Fibroblast of villous mesenchyme (primary cell): Measurements from ENCODE around the gene SAP30. TPM values are rescaled to one million over a fixed set of nuclear protein-coding genes. Genes with fewer than 3 reads are reported as not detected.

Experiments
- DNase-seq: peaks from one replicate; pipeline ENCODE4 v3.0.0-alpha.2; 2010; ENCODE audit warnings: low read depth
- H3K4me3 ChIP-seq: 2 replicates; pipeline ENCODE4 v1.5.1; 2011; ENCODE audit warnings: low read depth, mild to moderate bottlenecking, low read length
- total RNA-seq: library from RNA; depleted of rRNA; stranded (reverse); fragments of >200 nt; gene quantifications from 2 replicates; pipeline ENCODE4 v1.2.3, GENCODE V29; 2012
- TF ChIP-seq, protein P1 (sequence below): IDR thresholded peaks from 2 replicates; pipeline ENCODE4 v1.5.1; 2012; ENCODE audit warnings: low read depth, mild to moderate bottlenecking, low read length; ENCODE audit not compliant: insufficient read depth

The SAP30 gene
- total RNA-seq, 1 donor, result 21.2 TPM

DNA sequence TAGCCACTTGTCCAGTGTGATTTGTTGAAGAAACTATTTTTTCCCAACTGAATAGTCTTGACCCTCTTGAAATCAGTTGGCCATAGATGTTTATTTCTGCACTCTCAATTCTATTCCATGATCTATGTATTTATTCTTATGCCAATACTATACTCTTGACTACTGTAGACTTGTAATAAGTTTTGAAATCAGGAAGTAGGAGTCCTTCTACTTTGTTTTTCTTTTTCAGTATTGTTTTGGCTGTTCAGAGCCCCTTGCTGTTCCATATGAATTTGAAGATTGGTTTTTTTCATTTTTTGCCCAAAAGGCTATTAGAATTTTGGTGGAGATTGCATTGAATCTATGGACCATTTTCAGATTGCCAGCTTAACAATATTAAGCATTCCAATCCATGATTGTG, 10.2 kb downstream of the SAP30 start:
- TF ChIP-seq, protein P1, sequence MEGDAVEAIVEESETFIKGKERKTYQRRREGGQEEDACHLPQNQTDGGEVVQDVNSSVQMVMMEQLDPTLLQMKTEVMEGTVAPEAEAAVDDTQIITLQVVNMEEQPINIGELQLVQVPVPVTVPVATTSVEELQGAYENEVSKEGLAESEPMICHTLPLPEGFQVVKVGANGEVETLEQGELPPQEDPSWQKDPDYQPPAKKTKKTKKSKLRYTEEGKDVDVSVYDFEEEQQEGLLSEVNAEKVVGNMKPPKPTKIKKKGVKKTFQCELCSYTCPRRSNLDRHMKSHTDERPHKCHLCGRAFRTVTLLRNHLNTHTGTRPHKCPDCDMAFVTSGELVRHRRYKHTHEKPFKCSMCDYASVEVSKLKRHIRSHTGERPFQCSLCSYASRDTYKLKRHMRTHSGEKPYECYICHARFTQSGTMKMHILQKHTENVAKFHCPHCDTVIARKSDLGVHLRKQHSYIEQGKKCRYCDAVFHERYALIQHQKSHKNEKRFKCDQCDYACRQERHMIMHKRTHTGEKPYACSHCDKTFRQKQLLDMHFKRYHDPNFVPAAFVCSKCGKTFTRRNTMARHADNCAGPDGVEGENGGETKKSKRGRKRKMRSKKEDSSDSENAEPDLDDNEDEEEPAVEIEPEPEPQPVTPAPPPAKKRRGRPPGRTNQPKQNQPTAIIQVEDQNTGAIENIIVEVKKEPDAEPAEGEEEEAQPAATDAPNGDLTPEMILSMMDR, result no peak

DNA sequence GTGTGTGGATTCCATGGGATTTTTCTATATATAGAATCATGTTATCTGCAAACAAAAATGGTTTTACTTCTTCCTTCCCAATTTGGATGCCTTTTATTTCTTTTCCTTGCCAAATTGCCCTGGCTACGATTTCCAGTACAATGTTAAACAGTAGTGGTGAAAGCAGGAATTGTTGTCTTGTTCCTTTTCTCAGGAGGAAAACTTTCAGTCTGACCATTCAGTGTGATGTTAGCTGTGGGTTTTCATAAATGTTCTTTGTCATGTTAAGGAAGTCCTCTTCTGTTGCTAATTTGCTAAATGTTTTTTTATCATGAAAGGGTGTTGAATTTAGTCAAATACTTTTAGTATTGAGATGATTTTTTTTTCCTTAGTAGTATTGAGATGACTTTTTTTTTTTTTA, 10.9 kb downstream of the SAP30 start:
- no peak for DNase-seq
- TF ChIP-seq, protein P1, result no peak
- H3K4me3 ChIP-seq, result no peak overlapping the region

More for the DNA sequence above, 10.2 kb downstream of the SAP30 start:
- no peak for DNase-seq
- H3K4me3 ChIP-seq, result no peak overlapping the region

- H3K4me3 ChIP-seq, result no peak overlapping the region
- TF ChIP-seq, protein P1, result no peak
- no peak for DNase-seq
These were observed 11.6 kb downstream of the SAP30 start for GRCh38 chr4:173382349-173382748.

- TF ChIP-seq, protein P1, result no peak
- H3K4me3 ChIP-seq, result no peak overlapping the region
- DNase-seq, result no peak
These were observed 16.0 kb downstream of the SAP30 start for GRCh38 chr4:173386751-173387150.

DNA sequence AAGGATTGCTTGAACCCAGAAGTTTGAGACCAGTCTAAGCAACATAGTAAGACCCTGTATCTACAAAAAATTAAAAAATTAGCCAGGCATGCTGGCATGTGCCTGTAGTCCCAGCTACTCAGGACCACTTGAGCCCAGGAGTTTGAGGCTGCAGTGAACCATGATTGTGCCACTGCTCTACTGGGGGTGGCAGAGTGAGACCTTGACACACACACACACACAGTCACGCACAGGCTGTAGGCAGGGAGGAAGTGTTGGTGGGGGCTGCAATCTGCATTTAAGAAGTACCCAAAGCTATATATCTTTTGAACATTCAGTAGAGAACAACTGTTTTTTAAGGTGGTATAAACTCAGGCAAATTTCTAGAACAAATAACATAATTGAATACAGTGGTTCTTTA, 20.9 kb downstream of the SAP30 start:
- no peak for DNase-seq
- H3K4me3 ChIP-seq, result no peak overlapping the region
- TF ChIP-seq, protein P1, result no peak

DNA sequence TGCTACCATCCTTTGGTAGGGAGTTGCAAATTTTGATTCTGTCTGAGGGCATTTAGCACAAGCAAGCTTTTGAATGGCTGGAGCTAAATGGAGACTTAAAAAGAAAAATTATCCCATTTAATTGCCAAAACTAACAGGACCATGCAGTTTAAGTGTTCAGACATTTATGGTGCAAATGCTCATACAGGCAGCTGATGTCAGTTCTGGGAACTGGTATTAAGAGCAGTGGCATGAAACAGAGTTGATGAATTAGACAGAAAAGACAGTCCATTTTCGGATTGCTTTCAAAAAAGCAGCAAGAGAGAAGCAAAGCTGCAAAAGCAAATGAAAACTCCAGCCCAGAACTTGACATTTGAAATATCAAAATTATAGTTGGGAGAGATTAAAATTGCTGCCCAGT, 26.9 kb downstream of the SAP30 start:
- TF ChIP-seq, protein P1, result no peak
- H3K4me3 ChIP-seq, result no peak overlapping the region
- DNase-seq, result no peak

GRCh38 chr4:173398220-173398619, 27.5 kb downstream of the SAP30 start:
- H3K4me3 ChIP-seq, result no peak overlapping the region
- no peak for DNase-seq
- TF ChIP-seq, protein P1, result no peak
